GM12878 (cell line): ENCODE data around the gene PTPRN2. TPM values are rescaled to one million over a fixed set of nuclear protein-coding genes. Genes with fewer than 3 reads are reported as not detected.

ENCODE experiments used
- ATAC-seq: fragments of 200-7000 bp; cut with Tn5 transposase; 3 replicates; pipeline ENCODE4 v1.9.1; 2020; ENCODE audit warnings: mild to moderate bottlenecking, moderate library complexity
- BruUV-seq: library from RNA; stranded (reverse); fragments of 400-500 nt; replicated peaks from 2 replicates; lab custom pipeline; 2021; lab: Mats Ljungman, UMichigan
- CTCF ChIA-PET: fragments of 300-600 bp; sonication (Branson Sonifier 250); formaldehyde crosslinking; extraction: SDS; loops from one replicate; lab custom pipeline; 2021; ENCODE audit warnings: inconsistent platforms; lab: Yijun Ruan, JAX
- POLR2A ChIA-PET: fragments of 350-600 bp; formaldehyde crosslinking; extraction: SDS; loops from one replicate; lab custom pipeline; 2021; ENCODE audit warnings: inconsistent platforms; lab: Charles Lee
- RAD21 ChIA-PET: fragments of 300-600 bp; sonication (Branson Sonifier 250); formaldehyde crosslinking; loops from one replicate; lab custom pipeline; 2023; ENCODE audit warnings: antibody characterized with exemption; ENCODE audit not compliant: unreplicated experiment; lab: Charles Lee
- SMC1A ChIA-PET: fragments of 300-600 bp; sonication (Branson Sonifier 250); formaldehyde crosslinking; loops from one replicate; lab custom pipeline; 2023; ENCODE audit not compliant: unreplicated experiment, uncharacterized antibody; lab: Charles Lee
- DNase-seq: peaks from one replicate; pipeline ENCODE4 v3.0.0-alpha.2; 2011; ENCODE audit warnings: low read depth, low spot score
- FAIRE-seq: peaks from 3 replicates; lab custom pipeline; 2011; peaks lifted over from hg19 to GRCh38; lab: Jason Lieb, UNC
- H2AFZ ChIP-seq: 2 replicates; pipeline ENCODE4 v1.6.0; 2011; ENCODE audit warnings: low read depth, low read length, control low read depth; ENCODE audit not compliant: control insufficient read depth
- H3K27ac ChIP-seq: 2 replicates; pipeline ENCODE4 v1.5.1; 2011; ENCODE audit warnings: control low read depth; ENCODE audit not compliant: control insufficient read depth, insufficient read depth
- H3K27me3 ChIP-seq, 2 experiments: replicated peaks in 1 of 2; 2 replicates each; pipeline versions ENCODE4 v1.6.0 to v1.6.1; 2011; ENCODE audit warnings: low read length in 1 of 2; ENCODE audit not compliant: control insufficient read depth in 2 of 2, insufficient read depth in 2 of 2
- H3K36me3 ChIP-seq, 2 experiments: 2 replicates each; pipeline ENCODE4 v1.5.1; 2011; ENCODE audit warnings: low read length in 1 of 2; ENCODE audit not compliant: control insufficient read depth in 2 of 2, insufficient read depth in 2 of 2
- H3K4me1 ChIP-seq: 2 replicates; pipeline ENCODE4 v1.6.1; 2011; ENCODE audit warnings: mild to moderate bottlenecking, low read length, moderate library complexity, mixed read lengths; ENCODE audit not compliant: control insufficient read depth, insufficient read depth
- H3K4me2 ChIP-seq: 2 replicates; pipeline ENCODE4 v1.6.0; 2011; ENCODE audit warnings: control low read depth; ENCODE audit not compliant: control insufficient read depth, insufficient read depth
- H3K4me3 ChIP-seq: fragments of 200-600 bp; sonication (generic); 2 replicates; pipeline ENCODE4 v1.5.1; 2016
- H3K79me2 ChIP-seq: 2 replicates; pipeline ENCODE4 v1.6.0; 2011; ENCODE audit warnings: low read length; ENCODE audit not compliant: control insufficient read depth, insufficient read depth
- H3K9ac ChIP-seq: 2 replicates; pipeline ENCODE4 v1.8.0; 2011; ENCODE audit warnings: low read length, control low read depth, mixed read lengths; ENCODE audit not compliant: control insufficient read depth, insufficient read depth
- H3K9me3 ChIP-seq: replicated peaks from 3 replicates; pipeline ENCODE4 v1.5.1; 2011; ENCODE audit warnings: mild to moderate bottlenecking, low read length; ENCODE audit not compliant: control insufficient read depth, insufficient read depth
- H4K20me1 ChIP-seq: 2 replicates; pipeline ENCODE4 v1.6.0; 2011; ENCODE audit not compliant: control insufficient read depth, insufficient read depth
- CHD4 ChIP-seq: fragments of 200-600 bp; sonication (generic); IDR thresholded peaks from 2 replicates; pipeline ENCODE4 v1.6.1; 2016; ENCODE audit warnings: mild to moderate bottlenecking
- E4F1 ChIP-seq: fragments of 450-650 bp; IDR thresholded peaks from 2 replicates; pipeline ENCODE4 v1.6.1; 2018; ENCODE audit warnings: borderline replicate concordance, mild to moderate bottlenecking; ENCODE audit not compliant: partially characterized antibody
- FOXK2 ChIP-seq: fragments of 450-650 bp; IDR thresholded peaks from 2 replicates; pipeline ENCODE4 v1.6.1; 2017; ENCODE audit warnings: mild to moderate bottlenecking, moderate library complexity
- NKRF ChIP-seq: fragments of 450-650 bp; conservative IDR thresholded peaks from 2 replicates; pipeline ENCODE4 v1.6.1; 2017; ENCODE audit warnings: mild to moderate bottlenecking, moderate library complexity
- NRF1 ChIP-seq: conservative IDR thresholded peaks from 2 replicates; pipeline ENCODE4 v1.6.1; 2011; ENCODE audit warnings: mild to moderate bottlenecking, low read depth, low read length, improper control_type of control experiment
- REST ChIP-seq: IDR thresholded peaks from 2 replicates; pipeline ENCODE4 v1.6.1; 2012; ENCODE audit warnings: mild to moderate bottlenecking, low read depth, low read length
- ZBTB33 ChIP-seq: fragments of 450-650 bp; IDR thresholded peaks from 2 replicates; pipeline ENCODE4 v1.6.1; 2017; ENCODE audit warnings: mild to moderate bottlenecking
- ZNF687 ChIP-seq: fragments of 450-650 bp; IDR thresholded peaks from 2 replicates; pipeline ENCODE4 v1.6.1; 2017; ENCODE audit warnings: mild to moderate bottlenecking, moderate library complexity
- WGBS: methylation state at CpG from one replicate; pipeline ENCODE4 v1.1.6; 2016; ENCODE audit warnings: low lambda C conversion rate; ENCODE audit not compliant: insufficient replicate concordance, insufficient coverage; ENCODE audit errors: missing lambda C conversion rate; 5-methylcytosine and 5-hydroxymethylcytosine counted together
- in situ Hi-C: fragments of 300-500 bp; cut with MboI; formaldehyde crosslinking; loops from 9 replicates; pipeline ENCODE4 v1.14.3; 2018; ENCODE audit warnings: mixed read lengths
- intact Hi-C: fragments of 100-400 bp; cut with micrococcal nuclease; formaldehyde crosslinking; loops from one replicate; pipeline ENCODE4 v1.14.2; 2022; ENCODE audit not compliant: unreplicated experiment
- polyA plus RNA-seq, 11 experiments: library from polyadenylated mRNA; depleted of rRNA in 4 of 11; unstranded in 6 of 11; stranded (reverse) in 5 of 11; fragments of >200 nt; fragmentation: Nextera tagmentation in 4 of 11; fragmentation: Illumina TruSeq in 1 of 11; extraction: Ambion mirVana in 4 of 11; extraction: Trizol in 1 of 11; gene quantifications; 1 replicate in 1 of 11; 2 replicates in 10 of 11; pipeline versions ENCODE4 v1.2.1 to v1.2.3, GENCODE V29; 2011 to 2016; ENCODE audit warnings: inconsistent platforms in 2 of 11, missing spikeins in 2 of 11, low read depth in 1 of 11
- total RNA-seq, 4 experiments: library from RNA; depleted of rRNA in 3 of 4; stranded (reverse); fragments of >200 nt in 3 of 4; fragmentation: Illumina TruSeq in 1 of 4; extraction: Trizol in 1 of 4; gene quantifications; 2 replicates each; pipeline versions ENCODE4 v1.2.1 to v1.2.3, GENCODE V29; 2013 to 2021

PTPRN2 gene
- total and polyA plus RNA-seq, 10 of the 15 experiments (the other 5 are each of a cell fraction or from before 2014, with no cell fraction given), result 5.4 TPM; not detected in 9

GRCh38 chr7:158124671-158125079 lies 462.9 kb downstream of the PTPRN2 start (continued):
- TF ChIP-seq ZBTB33 (no peak), E4F1 (no peak), FOXK2 (no peak)

- ChIA-PET CTCF (no interaction called here), RAD21 (no interaction called here), SMC1A (no interaction called here), POLR2A (no interaction called here)
- no peak overlapping the region for H2AFZ ChIP-seq
- no peaks in the 10 kb centered on the region for H3K4me1 ChIP-seq
- H4K20me1 ChIP-seq, result no peaks in the 10 kb centered on the region
- H3K9me3 ChIP-seq, result no peaks in the 10 kb centered on the region; the same call in 2 of the 3 replicates
- BruUV-seq, result no TSS peak
- no peak overlapping the region for H3K9ac ChIP-seq
- FAIRE-seq, result no peak
- no peak overlapping the region for H3K4me3 ChIP-seq
- H3K4me2 ChIP-seq, result no peak overlapping the region
- H3K79me2 ChIP-seq, result no peaks in the 10 kb centered on the region
- H3K36me3 ChIP-seq, result no peaks in the 10 kb centered on the region
- no peak for ATAC-seq
- H3K27ac ChIP-seq, result no peak overlapping the region
- intact Hi-C loops (no loop called here), in situ Hi-C loops (no loop called here)
- H3K27me3 ChIP-seq, result no peaks in the 10 kb centered on the region
- 53% methylated on average over 18 of the region's 18 CpGs for WGBS
- no peak for DNase-seq
- no peak for TF ChIP-seq REST
- no peak for TF ChIP-seq NRF1
- TF ChIP-seq ZNF687, result no peak
- TF ChIP-seq CHD4, result no peak
- TF ChIP-seq NKRF, result no peak
Observed at GRCh38 chr7:158123753-158124152, 463.9 kb downstream of the PTPRN2 start.
